HG03432 (cell line): ENCODE data around the gene OR2H1.
"Not testable (repeated sequence)": the region's sequence is repeated elsewhere in the genome, so short reads cannot be mapped to it uniquely, and the experiment has no call there.

Source experiments
- ATAC-seq: cut with Tn5 transposase; IDR thresholded peaks from one replicate; pipeline ENCODE4 v1.9.1; 2021; ENCODE audit warnings: mild to moderate bottlenecking, moderate library complexity; ENCODE audit not compliant: unreplicated experiment

OR2H1 gene

DNA sequence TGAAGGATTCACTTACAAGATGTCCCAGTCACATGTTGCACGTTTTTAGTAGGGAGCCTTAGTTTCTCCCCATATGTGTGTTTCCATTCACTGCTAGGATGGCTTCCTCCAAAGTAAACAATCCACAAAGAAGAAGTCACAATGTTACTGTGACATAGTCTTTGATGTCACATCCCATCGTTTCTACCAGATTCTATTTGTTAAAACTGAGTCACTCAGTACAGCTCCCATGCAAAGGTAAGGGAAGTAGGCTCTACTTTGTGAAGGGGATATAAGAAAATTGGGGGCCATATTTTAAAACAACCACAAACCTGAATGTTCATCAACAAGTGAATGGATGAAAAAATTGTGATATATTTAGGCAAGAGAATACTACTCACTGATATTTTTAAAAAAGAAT is at the start of gene OR2H1, which contains the start of gene OR11A1:
OR2H1 (plus strand) TSS at position 185 of the 400 bp plus-strand sequence. CDS start 4,615 bp downstream, outside the sequence.
OR11A1 (minus strand) TSS at position 101 of the 400 bp plus-strand sequence. CDS start 29,430 bp downstream, outside the sequence.
- no peak for ATAC-seq

DNA sequence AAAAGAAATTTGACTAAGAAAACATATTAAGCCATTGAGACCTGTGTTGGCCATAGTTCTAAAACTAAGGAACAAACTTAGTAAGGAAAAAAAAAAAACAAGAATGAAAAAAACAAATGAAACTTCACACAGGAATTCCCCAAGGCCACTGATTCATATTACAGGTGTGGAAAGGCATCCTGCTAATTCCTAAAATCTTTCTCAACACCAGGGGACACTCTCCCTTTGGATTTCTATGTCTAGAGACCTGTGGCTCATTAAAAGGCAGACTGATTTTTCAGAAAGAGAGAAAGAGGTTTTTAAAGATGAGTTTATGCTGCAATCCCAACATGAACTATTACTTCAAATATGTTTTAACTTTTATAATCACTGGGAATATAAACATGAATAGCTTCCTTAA is 42.4 kb upstream of the OR2H1 start, which contains the start of gene OR12D1:
OR12D1 (plus strand) TSS at position 341 of the 400 bp plus-strand sequence.
- ATAC-seq, result no peak

- ATAC-seq, result no peak
Measured at GRCh38 chr6:29419516-29419915, 37.4 kb upstream of the OR2H1 start.

DNA sequence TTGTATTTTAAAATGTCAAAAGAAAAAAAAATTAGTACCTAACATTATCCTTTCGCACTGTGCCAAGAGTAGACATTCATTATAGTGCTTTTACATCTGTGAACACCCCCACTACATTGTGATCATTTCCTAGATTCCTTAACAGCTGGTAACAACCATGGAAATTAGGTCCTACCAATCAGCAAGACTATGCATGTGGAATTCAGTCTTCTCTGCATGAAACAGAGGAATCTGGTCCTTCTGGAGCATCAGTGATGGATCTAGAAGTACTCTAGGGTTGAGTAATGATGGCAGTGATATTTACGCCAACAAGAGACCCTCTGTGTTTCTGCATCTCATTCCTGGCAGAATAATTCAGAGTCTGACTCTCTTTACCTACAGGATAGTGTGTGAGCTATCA is 32.8 kb upstream of the OR2H1 start:
- ATAC-seq, result no peak

DNA sequence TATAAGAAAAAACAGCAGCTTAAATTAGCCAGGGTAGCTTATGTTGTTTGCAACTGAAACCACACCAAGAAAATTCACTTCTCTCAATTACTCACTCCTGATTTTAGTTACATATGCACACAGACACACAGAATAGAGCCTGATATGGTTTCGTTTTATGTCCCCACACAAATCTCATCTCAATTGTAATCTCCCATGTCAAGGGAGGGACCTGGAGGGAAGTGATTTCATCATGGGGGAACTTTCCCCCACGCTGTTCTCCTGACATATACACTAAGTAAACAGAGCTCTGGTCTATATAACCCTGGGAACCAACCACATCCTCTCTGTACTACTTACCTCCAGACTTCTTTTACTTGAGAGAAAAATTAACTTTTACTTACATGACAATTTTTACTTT is 32.4 kb upstream of the OR2H1 start:
- ATAC-seq, result no peak

GRCh38 chr6:29425075-29425474 is 31.9 kb upstream of the OR2H1 start:
- no peak for ATAC-seq

- no peak for ATAC-seq
Measured at GRCh38 chr6:29426654-29427053, 30.3 kb upstream of the OR2H1 start.

DNA sequence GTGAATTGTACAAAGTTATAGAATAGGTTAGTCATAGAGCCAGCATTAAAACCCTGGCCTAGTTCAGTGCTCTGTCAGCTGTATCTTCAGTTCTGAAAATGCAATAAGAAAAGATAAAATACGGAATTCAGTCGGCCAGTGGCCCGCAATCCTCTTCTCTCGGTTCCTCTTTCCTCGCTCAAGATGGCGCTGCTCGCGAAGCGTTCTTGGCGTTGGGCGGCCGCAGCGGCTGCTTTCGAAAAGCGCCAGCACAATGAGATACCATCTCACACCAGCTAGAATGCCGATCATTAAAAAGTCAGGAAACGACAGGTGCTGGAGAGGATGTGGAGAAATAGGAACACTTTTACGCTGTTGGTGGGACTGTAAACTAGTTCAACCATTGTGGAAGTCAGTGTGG is 20.2 kb upstream of the OR2H1 start:
- not testable (repeated sequence) for ATAC-seq

DNA sequence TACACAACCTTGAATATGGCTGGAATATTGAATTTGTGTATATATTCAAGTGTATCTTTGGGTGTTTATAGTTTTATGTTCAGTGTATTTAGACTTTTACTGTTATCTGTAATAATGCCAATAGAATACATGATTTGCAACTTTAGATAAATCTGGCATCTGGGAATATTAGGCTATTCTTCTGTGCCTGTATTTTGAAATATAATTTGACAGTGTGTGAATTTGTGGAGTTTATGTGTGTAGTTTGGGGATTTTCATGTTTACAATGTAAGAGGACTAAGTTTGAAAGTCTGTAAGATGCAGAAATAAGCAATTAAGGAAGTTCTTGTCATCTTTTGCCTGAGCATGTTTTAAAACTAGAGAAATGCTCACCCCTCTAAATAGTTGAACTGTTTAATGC is 17.9 kb upstream of the OR2H1 start, which contains the start of gene OR10C1:
OR10C1 (plus strand) TSS at position 301 of the 400 bp plus-strand sequence. CDS start 710 bp downstream, outside the sequence.
- no peak for ATAC-seq

GRCh38 chr6:29442719-29443118 is 14.2 kb upstream of the OR2H1 start:
- ATAC-seq, result no peak

GRCh38 chr6:29444031-29444430 is 12.9 kb upstream of the OR2H1 start:
- ATAC-seq, result not testable (repeated sequence)

DNA sequence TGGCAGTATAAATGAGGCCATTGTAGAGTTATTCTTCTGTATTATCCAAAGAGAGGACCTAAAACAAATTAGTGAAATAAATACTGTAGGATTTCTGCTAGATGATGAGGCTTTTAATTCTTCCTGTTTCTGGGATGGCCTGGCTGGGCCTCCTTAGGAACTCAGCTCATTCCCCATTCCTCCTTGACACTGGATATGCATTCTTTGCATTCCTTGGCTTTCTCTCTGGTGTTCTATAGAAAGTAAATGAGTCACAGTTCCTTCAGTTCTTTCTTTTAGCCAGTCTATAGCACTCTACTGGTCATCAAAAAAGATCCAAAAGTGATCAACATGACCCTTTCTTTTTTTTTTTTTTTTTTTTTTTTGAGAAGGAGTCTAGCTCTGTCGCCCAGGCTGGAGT is 9.3 kb upstream of the OR2H1 start:
- ATAC-seq, result no peak

GRCh38 chr6:29451471-29452193 is 5.3 kb upstream of the OR2H1 start:
- ATAC-seq, result no peak

- ATAC-seq, result no peak
Measured at GRCh38 chr6:29461021-29461814, 4.3 kb downstream of the OR2H1 start.

DNA sequence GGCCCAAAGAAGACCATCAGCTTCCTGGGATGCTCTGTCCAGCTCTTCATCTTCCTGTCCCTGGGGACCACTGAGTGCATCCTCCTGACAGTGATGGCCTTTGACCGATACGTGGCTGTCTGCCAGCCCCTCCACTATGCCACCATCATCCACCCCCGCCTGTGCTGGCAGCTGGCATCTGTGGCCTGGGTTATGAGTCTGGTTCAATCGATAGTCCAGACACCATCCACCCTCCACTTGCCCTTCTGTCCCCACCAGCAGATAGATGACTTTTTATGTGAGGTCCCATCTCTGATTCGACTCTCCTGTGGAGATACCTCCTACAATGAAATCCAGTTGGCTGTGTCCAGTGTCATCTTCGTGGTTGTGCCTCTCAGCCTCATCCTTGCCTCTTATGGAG is 5.1 kb downstream of the OR2H1 start:
- no peak for ATAC-seq

DNA sequence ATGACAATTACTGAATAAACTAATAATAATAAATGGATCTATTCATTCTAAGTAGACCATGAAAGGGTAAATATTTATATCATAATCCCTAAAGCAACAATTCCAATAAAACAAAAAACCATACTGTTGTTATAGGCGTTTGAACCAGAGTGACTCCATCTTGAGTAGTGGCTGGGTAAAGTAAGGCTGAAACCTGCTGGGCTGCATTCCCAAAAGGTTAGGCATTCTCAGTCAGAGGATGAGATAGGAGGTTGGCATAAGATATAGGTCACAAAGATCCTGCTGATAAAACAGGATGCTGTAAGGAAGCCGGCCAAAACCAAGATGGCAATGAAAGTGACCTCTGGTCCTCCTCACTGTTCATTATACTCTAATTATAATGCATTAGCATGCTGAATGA is 8.3 kb downstream of the OR2H1 start:
- ATAC-seq, result no peak

DNA sequence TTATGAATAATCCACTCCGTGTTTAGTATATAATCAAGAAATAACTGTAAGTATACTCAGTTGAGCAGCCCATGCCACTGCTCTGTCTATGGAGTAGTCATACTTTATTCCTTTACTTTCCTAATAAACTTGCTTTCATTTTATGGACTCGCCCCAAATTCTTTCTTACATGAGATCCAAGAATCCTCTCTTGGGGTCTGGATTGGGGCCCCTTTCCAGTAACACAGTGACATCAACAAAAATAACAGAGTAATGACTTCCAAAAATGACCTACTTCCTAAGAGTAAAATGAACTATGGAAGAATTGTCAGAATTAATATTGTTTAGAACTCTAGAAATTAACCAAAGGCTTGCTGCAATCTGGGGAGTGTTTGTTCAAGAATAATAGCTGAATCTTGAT is 8.8 kb downstream of the OR2H1 start:
- no peak for ATAC-seq

GRCh38 chr6:29466241-29466640 is 9.3 kb downstream of the OR2H1 start:
- ATAC-seq, result no peak

GRCh38 chr6:29474996-29475395 is 18.0 kb downstream of the OR2H1 start:
- ATAC-seq, result no peak

DNA sequence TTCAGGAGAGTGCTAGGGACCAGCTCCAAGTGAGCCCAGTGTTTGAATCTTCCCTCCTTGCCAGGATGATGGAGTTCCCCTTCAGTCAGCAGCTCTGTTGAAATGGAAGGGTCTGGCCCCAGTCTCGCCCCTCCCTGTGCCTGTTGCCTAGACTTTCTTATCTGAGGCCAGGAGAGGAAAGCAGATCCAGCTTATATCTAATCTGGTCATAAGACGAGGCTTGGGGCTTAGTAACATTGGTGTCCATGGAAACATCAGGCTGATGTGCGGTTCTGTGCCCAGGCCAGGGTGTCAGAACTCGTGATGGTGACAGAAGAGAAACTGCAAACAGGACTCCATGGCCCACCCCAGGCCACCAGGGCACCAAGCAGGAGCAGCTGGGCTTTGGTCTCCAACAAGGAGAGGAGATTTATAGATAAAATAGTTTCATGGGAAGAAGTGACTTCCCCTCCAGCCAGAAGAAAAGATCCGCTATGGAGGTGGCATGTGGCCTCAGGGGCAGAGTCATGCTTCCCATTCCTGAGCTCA is 21.0 kb downstream of the OR2H1 start:
- ATAC-seq, result no peak

DNA sequence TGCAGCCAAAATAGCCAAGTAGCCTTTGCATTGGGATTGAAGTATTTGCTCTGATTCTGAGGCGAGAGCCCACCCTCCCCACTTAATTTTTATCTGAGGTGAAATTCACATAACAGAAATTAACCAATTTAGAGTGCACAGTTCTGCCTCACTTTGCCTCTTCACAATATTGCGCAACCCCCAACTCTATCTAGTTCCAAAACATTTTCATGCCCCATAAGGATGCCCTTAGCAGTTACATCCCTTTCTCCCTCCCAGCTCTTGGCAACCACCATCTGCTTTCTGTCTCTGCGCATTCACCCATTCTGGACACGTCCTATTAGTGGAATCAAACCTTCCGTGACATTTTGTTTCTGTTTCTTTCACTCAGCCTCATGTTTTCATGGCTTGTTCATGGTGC is 21.8 kb downstream of the OR2H1 start:
- no peak for ATAC-seq

DNA sequence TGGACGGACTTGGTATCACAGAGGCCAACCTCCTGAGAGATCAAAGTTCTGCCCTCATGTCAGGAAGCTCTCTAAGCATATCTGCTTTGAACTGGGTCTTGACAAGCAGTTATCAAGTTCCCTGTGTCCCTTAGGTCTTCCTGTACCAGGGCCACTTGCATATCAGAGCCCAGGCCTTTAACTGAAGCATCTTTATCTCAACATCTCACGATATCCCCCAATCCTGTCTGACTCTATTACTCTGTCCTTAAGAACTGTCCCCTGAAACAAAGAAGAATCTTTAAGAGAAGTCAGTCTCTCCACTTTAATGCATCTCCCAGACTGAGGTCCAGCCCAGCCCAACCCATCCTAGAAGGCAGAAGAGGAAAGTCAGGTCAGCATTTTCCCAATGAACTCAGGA is 22.6 kb downstream of the OR2H1 start:
- ATAC-seq, result no peak
